Measurements from ENCODE around the gene KCNMB1.

Gene KCNMB1
- total RNA-seq, result 2.9 to 17.1 (median 5.5) reads per million in 18 experiments

- DNase-seq, result no peak
These were observed at the start of gene KCNMB1 for GRCh38 chr5:170388818-170389549. TSS of gene KCNMB1 (minus strand) at chr5:170389367. CDS start at chr5:170385447, 3,920 bp downstream.

- no peak for DNase-seq
These were observed 49.4 kb upstream of the KCNMB1 start for GRCh38 chr5:170438581-170438980.

- DNase-seq, result no peak
These were observed 48.6 kb upstream of the KCNMB1 start for GRCh38 chr5:170437621-170438375.

- no peak for DNase-seq
These were observed 47.2 kb upstream of the KCNMB1 start for GRCh38 chr5:170436335-170436734.

GRCh38 chr5:170434966-170435605 is 45.9 kb upstream of the KCNMB1 start:
- peak; percentile 53 to 69 for DNase-seq

GRCh38 chr5:170432669-170433068 is 43.5 kb upstream of the KCNMB1 start:
- no peak for DNase-seq

GRCh38 chr5:170431571-170431970 is 42.4 kb upstream of the KCNMB1 start:
- DNase-seq, result no peak

GRCh38 chr5:170430866-170431437 is 41.8 kb upstream of the KCNMB1 start:
- no peak for DNase-seq

GRCh38 chr5:170430256-170430655 is 41.1 kb upstream of the KCNMB1 start:
- no peak for DNase-seq

- DNase-seq, result no peak
These were observed 39.8 kb upstream of the KCNMB1 start for GRCh38 chr5:170429014-170429413.

GRCh38 chr5:170427672-170428236 is 38.6 kb upstream of the KCNMB1 start:
- DNase-seq, result no peak

- no peak for DNase-seq
These were observed 37.6 kb upstream of the KCNMB1 start for GRCh38 chr5:170426786-170427185.

GRCh38 chr5:170426149-170426767 is 37.1 kb upstream of the KCNMB1 start:
- DNase-seq, result no peak

- DNase-seq, result peak; percentile 29 to 59
These were observed 36.6 kb upstream of the KCNMB1 start for GRCh38 chr5:170425731-170426130.

- DNase-seq, result no peak
These were observed 35.5 kb upstream of the KCNMB1 start for GRCh38 chr5:170424629-170425028.

- no peak for DNase-seq
These were observed 34.5 kb upstream of the KCNMB1 start for GRCh38 chr5:170423692-170424091.

- DNase-seq, result no peak
These were observed 32.7 kb upstream of the KCNMB1 start for GRCh38 chr5:170421826-170422225.

- DNase-seq, result peak; percentile 73 to 77
These were observed 31.7 kb upstream of the KCNMB1 start for GRCh38 chr5:170420806-170421412.

GRCh38 chr5:170419643-170420042 is 30.5 kb upstream of the KCNMB1 start:
- no peak for DNase-seq

GRCh38 chr5:170418736-170419135 is 29.6 kb upstream of the KCNMB1 start:
- no peak for DNase-seq

GRCh38 chr5:170416526-170416925 is 27.4 kb upstream of the KCNMB1 start:
- peak in 1 of 2 donors; percentile 38 for DNase-seq

- DNase-seq, result no peak
These were observed 25.6 kb upstream of the KCNMB1 start for GRCh38 chr5:170414786-170415185.

All from inflammatory macrophage (primary cell).